RWPE2 (cell line): ENCODE measurements around the gene GALNT18.

Experiments used
- ATAC-seq: fragments of 200-7000 bp; cut with Tn5 transposase; 3 replicates; pipeline ENCODE4 v1.9.1; 2021; ENCODE audit warnings: low read depth
- DNase-seq: peaks from one replicate; pipeline ENCODE4 v3.0.0-alpha.2; 2020; ENCODE audit warnings: low spot score
- H3K27ac ChIP-seq: fragments of 450-650 bp; 2 replicates; pipeline ENCODE4 v1.5.1; 2017; ENCODE audit warnings: mild to moderate bottlenecking; ENCODE audit not compliant: poor library complexity, severe bottlenecking
- H3K27me3 ChIP-seq: fragments of 250-450 bp; sonication (Bioruptor Pico); 2 replicates; pipeline ENCODE4 v1.5.1; 2021; ENCODE audit warnings: mild to moderate bottlenecking, moderate library complexity; ENCODE audit not compliant: insufficient read depth, poor library complexity, severe bottlenecking
- H3K36me3 ChIP-seq: fragments of 250-450 bp; sonication (Bioruptor Pico); 2 replicates; pipeline ENCODE4 v1.5.1; 2020; ENCODE audit warnings: low read depth, mild to moderate bottlenecking, moderate library complexity
- H3K4me1 ChIP-seq: fragments of 250-450 bp; sonication (Bioruptor Pico); 2 replicates; pipeline ENCODE4 v1.5.1; 2021; ENCODE audit warnings: mild to moderate bottlenecking, moderate library complexity; ENCODE audit not compliant: insufficient read depth, poor library complexity, severe bottlenecking
- H3K4me3 ChIP-seq: fragments of 250-450 bp; sonication (Bioruptor Pico); 2 replicates; pipeline ENCODE4 v1.5.1; 2021; ENCODE audit warnings: mild to moderate bottlenecking, moderate library complexity; ENCODE audit not compliant: severe bottlenecking
- H3K9me3 ChIP-seq: fragments of 250-450 bp; sonication (Bioruptor Pico); 2 replicates; pipeline ENCODE4 v1.5.1; 2021; ENCODE audit warnings: mild to moderate bottlenecking, moderate library complexity; ENCODE audit not compliant: severe bottlenecking
- CTCF ChIP-seq: fragments of 450-650 bp; IDR thresholded peaks from one replicate; pipeline ENCODE4 v1.5.1; 2017; ENCODE audit warnings: mild to moderate bottlenecking, moderate library complexity; ENCODE audit not compliant: poor library complexity, severe bottlenecking

GALNT18 gene

GRCh38 chr11:11389238-11389637 lies 232.6 kb downstream of the GALNT18 start:
- DNase-seq = no peak
- Histone ChIP-seq H3K4me3 (no peak overlapping the region), H3K36me3 (no peaks in the 10 kb centered on the region), H3K27ac (no peak overlapping the region), H3K27me3 (no peaks in the 10 kb centered on the region), H3K4me1 (peaks cover 23% of the 10 kb centered on the region), H3K9me3 (no peaks in the 10 kb centered on the region)
- no peak for TF ChIP-seq CTCF
- ATAC-seq = peak; percentile 49; the same call in 2 of the 3 replicates

GRCh38 chr11:11387622-11388305 lies 234.0 kb downstream of the GALNT18 start:
- H3K4me3 ChIP-seq = no peak overlapping the region
- no peaks in the 10 kb centered on the region for H3K9me3 ChIP-seq
- H3K27ac ChIP-seq = no peak overlapping the region
- ATAC-seq (no peak), DNase-seq (no peak)
- no peaks in the 10 kb centered on the region for H3K36me3 ChIP-seq
- TF ChIP-seq CTCF = no peak
- no peaks in the 10 kb centered on the region for H3K27me3 ChIP-seq
- peaks cover 21% of the 10 kb centered on the region for H3K4me1 ChIP-seq

DNA sequence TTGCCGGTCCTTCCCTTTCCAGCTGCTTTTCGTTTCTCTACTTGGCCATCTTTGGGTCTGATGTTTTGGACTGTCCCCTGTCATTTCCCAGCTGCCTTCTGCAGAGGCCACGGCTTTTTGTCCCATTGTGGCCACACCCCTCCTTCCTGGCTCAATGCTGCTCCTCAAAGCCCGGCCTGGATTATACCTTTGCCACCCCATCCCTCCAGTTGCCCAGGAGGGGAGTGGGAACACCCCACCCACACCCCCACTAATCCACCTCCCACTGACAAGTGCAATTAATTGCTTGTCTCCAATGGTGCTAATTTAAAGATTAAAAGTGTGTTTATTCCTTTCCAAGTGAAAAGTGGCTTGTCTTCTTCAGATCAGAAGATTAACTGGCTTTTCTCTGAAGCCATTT lies 234.6 kb downstream of the GALNT18 start:
- Histone ChIP-seq H3K4me3 (no peak overlapping the region), H3K27me3 (no peaks in the 10 kb centered on the region), H3K9me3 (no peaks in the 10 kb centered on the region), H3K4me1 (peaks cover 18% of the 10 kb centered on the region), H3K27ac (no peak overlapping the region), H3K36me3 (no peaks in the 10 kb centered on the region)
- ATAC-seq = no peak
- TF ChIP-seq CTCF = no peak
- DNase-seq = no peak

DNA sequence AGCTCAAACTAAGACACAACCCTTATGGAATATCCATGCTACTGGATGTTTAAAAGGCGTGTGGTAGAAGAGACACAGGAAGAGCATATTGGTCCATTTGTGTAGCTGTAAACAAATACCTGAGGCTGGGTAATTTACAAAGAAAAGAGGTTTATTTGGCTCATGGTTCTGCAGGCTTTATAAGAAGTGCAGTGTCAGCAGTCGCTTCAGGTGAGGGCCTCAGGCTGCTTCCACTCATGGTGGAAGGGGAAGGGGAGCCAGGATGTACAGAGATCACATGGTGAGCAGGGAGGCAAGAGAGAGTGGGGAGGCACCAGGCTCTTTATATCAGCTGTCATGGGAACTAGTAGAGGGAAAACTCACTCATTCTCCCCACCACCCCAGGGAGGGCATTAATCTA lies 237.0 kb downstream of the GALNT18 start:
- Histone ChIP-seq H3K27me3 (no peaks in the 10 kb centered on the region), H3K27ac (no peak overlapping the region), H3K4me1 (peaks cover 8% of the 10 kb centered on the region), H3K9me3 (no peaks in the 10 kb centered on the region), H3K4me3 (no peak overlapping the region), H3K36me3 (no peaks in the 10 kb centered on the region)
- TF ChIP-seq CTCF = no peak
- DNase-seq = no peak
- no peak for ATAC-seq

DNA sequence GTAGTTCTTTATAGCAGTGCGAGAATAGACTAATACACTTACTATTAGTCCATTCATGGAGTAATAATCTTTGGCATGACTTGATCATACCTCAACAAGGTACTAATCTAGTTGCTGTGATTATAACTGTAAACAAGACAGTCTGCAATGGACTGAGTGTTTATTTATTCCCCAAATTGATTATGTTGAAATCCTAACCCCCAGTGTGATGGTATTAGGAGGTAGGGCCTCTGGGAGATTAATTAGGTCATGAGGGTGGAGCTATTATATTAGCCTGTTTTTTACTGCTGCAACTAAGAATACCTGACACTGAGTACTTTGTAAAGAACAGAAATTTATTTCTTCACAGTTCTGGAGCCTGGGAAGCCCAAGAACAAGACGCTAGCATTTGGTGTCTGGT lies 237.8 kb downstream of the GALNT18 start:
- Histone ChIP-seq H3K9me3 (no peaks in the 10 kb centered on the region), H3K4me3 (no peak overlapping the region), H3K27ac (no peak overlapping the region), H3K36me3 (no peaks in the 10 kb centered on the region), H3K27me3 (no peaks in the 10 kb centered on the region), H3K4me1 (peaks cover under 1% of the 10 kb centered on the region)
- no peak for TF ChIP-seq CTCF
- no peak for ATAC-seq
- DNase-seq = no peak
